RPMI7951 (cell line): Measurements from ENCODE around the gene NFKBIB. TPM values are rescaled to one million over a fixed set of nuclear protein-coding genes. Genes with fewer than 3 reads are reported as not detected.

Source experiments
- DNase-seq: peaks from one replicate; pipeline ENCODE4 v3.0.0-alpha.2; 2012; ENCODE audit warnings: low read depth
- total RNA-seq: library from RNA; depleted of rRNA; stranded (reverse); fragments of >200 nt; shearing (Covaris generic); gene quantifications from 2 replicates; pipeline ENCODE4 v1.2.3, GENCODE V29; 2014; rRNA removed

Gene NFKBIB
- total RNA-seq, 1 experiment from 2014 or later = 21.0 TPM

GRCh38 chr19:38958301-38958700, 58.5 kb downstream of the NFKBIB start:
- DNase-seq = no peak

Other genes starting within 250 kb of the NFKBIB start
- not detected in 2 replicates for gene CAPN12, start 155.5 kb upstream of the NFKBIB start, total RNA-seq
- not detected in 2 replicates for gene LGALS7, start 126.5 kb upstream of the NFKBIB start, total RNA-seq
- not detected in 2 replicates for gene LGALS7B, start 110.8 kb upstream of the NFKBIB start, total RNA-seq
- not detected in 2 replicates for gene LGALS4, start 87.0 kb upstream of the NFKBIB start, total RNA-seq
- 34.5 and 40.8 TPM in 2 replicates for gene ECH1, start 68.2 kb upstream of the NFKBIB start, total RNA-seq
- 229 and 286 TPM in 2 replicates for gene HNRNPL, start 50.0 kb upstream of the NFKBIB start, total RNA-seq
- 4.6 and 5.1 TPM in 2 replicates for gene RINL, start 21.7 kb upstream of the NFKBIB start, total RNA-seq
- 102 and 104 TPM in 2 replicates for gene SIRT2, start 351 bp upstream of the NFKBIB start, total RNA-seq
- gene CCER2, start 12.2 kb downstream of the NFKBIB start, total RNA-seq = not detected in 2 replicates
- 11.5 and 17.3 TPM in 2 replicates for gene SARS2, start 30.8 kb downstream of the NFKBIB start, total RNA-seq
- 56.4 and 61.2 TPM in 2 replicates for gene MRPS12, start 31.0 kb downstream of the NFKBIB start, total RNA-seq
- 12.5 and 22.1 TPM in 2 replicates for gene FBXO17, start 75.8 kb downstream of the NFKBIB start, total RNA-seq
- 0.10 TPM in 1 of 2 replicates, not detected in the other for gene FBXO27, start 132.6 kb downstream of the NFKBIB start, total RNA-seq
- 0.10 TPM in 1 of 2 replicates, not detected in the other for gene ACP7, start 184.4 kb downstream of the NFKBIB start, total RNA-seq
- 7.1 and 10.5 TPM in 2 replicates for gene PAK4, start 225.8 kb downstream of the NFKBIB start, total RNA-seq